ENCODE data around the gene IRGQ. TPM values are rescaled to one million over a fixed set of nuclear protein-coding genes. Genes with fewer than 3 reads are reported as not detected.
"Not testable (repeated sequence)": the region's sequence is repeated elsewhere in the genome, so short reads cannot be mapped to it uniquely, and the experiment has no call there.

IRGQ gene
- total RNA-seq, 1 donor, result 35.4 TPM

GRCh38 chr19:43610493-43610892, 14.6 kb upstream of the IRGQ start:
- DNase-seq (ENCODE audit: low read depth), result peak; percentile 42
- no peak for TF ChIP-seq CTCF (IDR thresholded peaks at IDR 0.05; ENCODE audit: insufficient read depth, low read depth, low read length)

GRCh38 chr19:43609872-43610271, 13.9 kb upstream of the IRGQ start:
- no peak for TF ChIP-seq CTCF (IDR thresholded peaks at IDR 0.05; ENCODE audit: insufficient read depth, low read depth, low read length)
- no peak for DNase-seq (ENCODE audit: low read depth)

More at GRCh38 chr19:43610493-43610892, 14.6 kb upstream of the IRGQ start:
- no peak overlapping the region for H3K4me3 ChIP-seq (ENCODE audit: low read depth, low read length)

GRCh38 chr19:43607238-43608205, 11.6 kb upstream of the IRGQ start:
- no peak overlapping the region for H3K4me3 ChIP-seq (ENCODE audit: low read depth, low read length)
- no peak for TF ChIP-seq CTCF (IDR thresholded peaks at IDR 0.05; ENCODE audit: insufficient read depth, low read depth, low read length)
- DNase-seq (ENCODE audit: low read depth), result no peak

More at GRCh38 chr19:43609872-43610271, 13.9 kb upstream of the IRGQ start:
- H3K4me3 ChIP-seq (ENCODE audit: low read depth, low read length), result no peak overlapping the region

GRCh38 chr19:43606569-43607229, 10.8 kb upstream of the IRGQ start:
- DNase-seq (ENCODE audit: low read depth), result no peak
- no peak for TF ChIP-seq CTCF (IDR thresholded peaks at IDR 0.05; ENCODE audit: insufficient read depth, low read depth, low read length)
- H3K4me3 ChIP-seq (ENCODE audit: low read depth, low read length), result no peak overlapping the region

GRCh38 chr19:43605875-43606568, 10.1 kb upstream of the IRGQ start:
- TF ChIP-seq CTCF (IDR thresholded peaks at IDR 0.05; ENCODE audit: insufficient read depth, low read depth, low read length), result no peak
- DNase-seq (ENCODE audit: low read depth), result no peak
- no peak overlapping the region for H3K4me3 ChIP-seq (ENCODE audit: low read depth, low read length)

GRCh38 chr19:43600326-43600725, 4.4 kb upstream of the IRGQ start:
- not testable (repeated sequence) for H3K4me3 ChIP-seq (ENCODE audit: low read depth, low read length); DNase-seq (ENCODE audit: low read depth)
